ENCODE data around the gene GLT8D1.

Gene GLT8D1

DNA sequence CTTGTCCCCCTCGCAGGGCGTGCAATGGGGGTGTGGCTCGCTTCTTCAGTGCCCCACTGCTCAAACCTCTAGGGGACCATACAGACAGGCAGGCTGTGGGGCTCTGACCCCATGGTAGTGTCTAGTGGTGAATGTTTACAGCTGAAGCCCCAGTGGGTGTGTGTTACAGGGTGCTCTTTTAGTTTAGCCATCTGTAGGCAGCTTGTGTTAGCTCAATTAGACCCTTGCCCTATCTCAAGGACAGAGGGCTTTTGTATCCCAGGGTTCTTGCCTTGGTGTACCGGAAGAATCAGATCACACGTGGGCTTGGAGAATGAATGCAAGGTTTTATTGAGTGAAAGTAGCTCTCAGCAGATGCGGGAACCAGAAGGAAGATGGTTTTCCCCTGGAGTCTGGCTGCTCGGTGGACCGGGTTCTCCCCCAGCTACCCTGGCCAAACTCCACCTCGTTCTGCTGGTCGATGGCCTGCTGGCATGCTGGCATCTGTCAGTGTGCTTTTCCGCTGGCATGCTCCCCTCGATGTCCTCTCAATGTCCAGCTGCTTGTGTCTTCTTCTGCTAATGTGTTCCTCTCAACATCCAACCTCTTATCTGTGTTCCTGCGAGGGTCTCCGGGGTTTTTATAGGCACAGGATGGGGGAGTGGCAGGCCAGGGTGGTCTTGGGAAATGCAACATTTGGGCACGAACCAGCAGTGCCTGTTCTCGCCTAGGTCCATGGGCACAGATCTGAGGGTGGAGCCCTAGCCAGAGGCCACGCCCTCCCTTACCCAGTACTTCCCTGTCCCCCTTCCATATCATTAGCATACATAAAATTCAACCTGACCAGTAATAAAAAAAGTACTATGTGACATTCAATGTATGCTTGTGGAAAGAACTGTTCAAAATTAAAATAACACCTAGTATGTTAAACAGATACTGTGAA is 7.0 kb upstream of the GLT8D1 start:
- no peak for FAIRE-seq
- no peak for DNase-seq (ENCODE audit: insufficient read length, low spot score)

DNA sequence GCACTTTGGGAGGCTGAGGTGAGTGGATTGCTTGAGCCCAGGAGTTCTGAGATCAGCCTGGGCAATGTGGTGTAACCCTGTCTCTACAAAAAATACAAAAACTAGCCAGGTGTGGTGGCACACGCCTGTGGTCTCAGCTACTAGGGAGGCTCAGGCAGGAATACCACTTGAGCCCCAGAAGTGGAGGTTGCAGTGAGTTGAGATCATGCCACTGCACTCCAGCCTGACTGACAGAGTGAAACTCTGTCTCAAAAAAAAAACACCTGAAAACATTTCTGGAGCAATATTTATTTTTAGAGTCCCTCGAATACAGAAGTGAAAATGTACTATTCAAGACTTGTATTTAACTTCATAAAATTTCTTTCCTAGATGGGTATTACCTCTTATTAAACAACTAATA is 4.9 kb upstream of the GLT8D1 start:
- DNase-seq (ENCODE audit: insufficient read length, low spot score) (no peak), FAIRE-seq (peak; percentile 86)

GRCh38 chr3:52707585-52707984 is 2.0 kb upstream of the GLT8D1 start:
- FAIRE-seq (peak; percentile 58), DNase-seq (ENCODE audit: insufficient read length, low spot score) (no peak)

- FAIRE-seq (no peak), DNase-seq (ENCODE audit: insufficient read length, low spot score) (no peak)
Observed at GRCh38 chr3:52705438-52705687, 228 bp downstream of the GLT8D1 start.

GRCh38 chr3:52704611-52705437 is 767 bp downstream of the GLT8D1 start:
- FAIRE-seq (peak; percentile 73), DNase-seq (ENCODE audit: insufficient read length, low spot score) (no peak)

- FAIRE-seq (no peak), DNase-seq (ENCODE audit: insufficient read length, low spot score) (no peak)
Observed at GRCh38 chr3:52703341-52703740, 2.2 kb downstream of the GLT8D1 start.

DNA sequence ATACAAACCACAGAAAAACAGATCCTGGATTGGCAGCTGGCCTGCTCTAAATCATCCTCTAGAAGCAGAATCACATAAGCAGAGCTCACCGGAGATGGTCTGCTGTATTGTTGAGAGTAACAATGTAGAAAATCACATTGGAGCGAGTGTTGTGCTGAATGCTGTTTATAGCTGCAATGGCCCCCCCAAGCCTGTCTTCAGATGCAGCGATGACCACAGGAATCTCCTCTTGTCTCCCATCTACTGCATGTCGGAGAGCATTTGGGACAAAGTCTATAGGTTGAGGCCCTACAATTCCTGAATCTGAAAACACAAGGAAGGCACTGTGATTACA is 8.0 kb downstream of the GLT8D1 start:
- FAIRE-seq (no peak), DNase-seq (ENCODE audit: insufficient read length, low spot score) (no peak)

GRCh38 chr3:52696830-52697631 is 8.6 kb downstream of the GLT8D1 start:
- no peak for DNase-seq (ENCODE audit: insufficient read length, low spot score)
- FAIRE-seq, result no peak

DNA sequence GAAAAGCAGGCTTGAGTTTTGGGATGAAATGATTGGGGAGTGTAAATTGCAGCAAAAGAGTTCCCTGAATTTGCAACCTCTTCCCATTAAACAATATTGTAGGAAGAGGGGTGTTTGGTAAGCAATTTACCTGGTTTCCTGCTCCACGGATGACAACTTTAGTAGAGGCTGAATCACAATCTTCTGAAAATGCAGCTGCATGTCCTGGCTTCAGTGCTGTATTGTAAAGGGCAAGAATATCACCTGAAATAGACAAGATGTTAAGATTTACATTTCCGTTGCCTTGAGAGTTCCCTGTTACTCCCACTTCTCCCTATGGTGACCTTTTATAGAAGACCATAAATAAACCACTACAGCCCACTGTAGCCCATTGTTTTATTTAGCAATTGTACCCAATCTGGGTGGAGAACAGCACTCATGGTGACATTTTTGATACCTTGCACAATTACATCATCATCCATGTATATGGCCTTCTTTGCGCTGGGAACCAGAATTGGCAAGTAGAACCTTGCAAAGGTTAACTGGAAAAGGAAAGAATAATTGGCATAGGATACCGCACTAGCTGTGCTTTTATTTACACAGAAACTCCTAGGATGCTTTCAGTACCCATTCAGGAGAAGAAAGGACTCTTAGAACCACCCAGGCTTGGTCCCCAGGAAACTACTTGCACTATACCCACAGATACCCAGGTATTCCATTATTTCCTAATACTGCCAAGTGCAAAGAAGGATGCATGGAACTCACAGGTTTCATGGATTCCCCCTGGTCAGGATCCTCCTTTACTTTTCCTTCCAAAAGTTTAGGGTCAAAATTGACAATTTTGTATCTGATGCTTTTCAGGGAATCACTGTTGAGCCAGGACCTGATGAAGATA is 9.6 kb downstream of the GLT8D1 start:
- DNase-seq (ENCODE audit: insufficient read length, low spot score) (no peak), FAIRE-seq (no peak)

GRCh38 chr3:52694528-52695189 is 10.9 kb downstream of the GLT8D1 start:
- DNase-seq (ENCODE audit: insufficient read length, low spot score), result no peak
- FAIRE-seq, result no peak

DNA sequence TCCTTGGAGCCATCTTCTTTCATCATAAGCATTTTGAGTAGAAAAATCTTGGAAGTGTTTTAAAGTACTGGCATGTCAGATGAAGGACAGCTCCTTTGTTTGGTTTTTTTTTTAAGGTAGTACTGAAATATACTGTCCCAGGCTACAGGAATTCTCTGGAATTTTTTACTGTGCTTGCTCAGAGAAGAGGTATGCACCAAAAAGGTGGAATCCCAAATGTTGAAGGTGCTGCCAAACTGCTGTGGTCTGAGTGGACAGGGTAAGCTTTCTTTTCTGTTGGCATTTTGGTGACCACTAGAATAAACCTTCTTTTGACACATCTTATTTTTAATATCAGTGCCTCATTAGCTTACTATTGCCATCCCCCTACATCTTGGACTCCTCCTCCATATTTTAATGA is 12.5 kb downstream of the GLT8D1 start:
- no peak for DNase-seq (ENCODE audit: insufficient read length, low spot score)
- FAIRE-seq, result no peak

GRCh38 chr3:52690560-52690959 is 15.0 kb downstream of the GLT8D1 start:
- no peak for DNase-seq (ENCODE audit: insufficient read length, low spot score)
- FAIRE-seq, result no peak

DNA sequence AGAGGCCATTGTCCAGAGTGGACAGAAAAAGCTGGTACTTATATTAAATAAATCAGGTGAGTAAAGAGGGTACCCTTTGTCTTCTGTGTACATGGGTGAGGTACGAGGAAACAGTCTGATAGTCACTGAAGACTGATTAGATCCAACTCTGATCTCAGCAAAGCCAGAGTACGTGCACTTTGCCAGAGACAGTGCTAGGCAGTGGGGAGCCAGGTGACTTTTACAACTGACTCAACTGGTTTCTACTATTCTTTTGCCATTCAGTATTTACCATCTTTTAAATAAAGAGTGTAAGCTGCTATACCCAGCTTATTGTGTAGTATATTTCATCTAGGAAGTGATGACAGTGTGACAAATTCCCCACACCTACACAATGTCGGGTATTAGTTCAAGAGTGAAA is 16.4 kb downstream of the GLT8D1 start:
- DNase-seq (ENCODE audit: insufficient read length, low spot score) (no peak), FAIRE-seq (no peak)

DNA sequence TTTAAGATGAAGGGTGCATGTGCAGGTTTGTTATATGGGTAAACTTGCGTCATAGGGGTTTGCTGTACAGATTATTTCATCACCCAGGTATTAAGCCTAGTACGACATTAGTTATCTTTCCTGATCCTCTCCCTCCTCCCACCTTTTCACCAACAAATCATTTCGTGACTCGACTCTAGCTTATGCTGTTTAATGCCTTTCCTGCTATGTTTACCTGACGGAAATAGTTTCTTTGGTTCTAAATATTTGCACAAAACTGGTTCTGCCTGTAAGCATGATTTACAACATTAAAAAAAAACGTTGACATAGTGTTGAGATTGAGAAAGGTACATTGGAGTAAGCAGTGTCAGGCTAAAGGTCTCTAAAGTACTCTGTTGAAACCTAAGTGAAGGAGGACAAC is 17.3 kb downstream of the GLT8D1 start:
- FAIRE-seq, result no peak

DNA sequence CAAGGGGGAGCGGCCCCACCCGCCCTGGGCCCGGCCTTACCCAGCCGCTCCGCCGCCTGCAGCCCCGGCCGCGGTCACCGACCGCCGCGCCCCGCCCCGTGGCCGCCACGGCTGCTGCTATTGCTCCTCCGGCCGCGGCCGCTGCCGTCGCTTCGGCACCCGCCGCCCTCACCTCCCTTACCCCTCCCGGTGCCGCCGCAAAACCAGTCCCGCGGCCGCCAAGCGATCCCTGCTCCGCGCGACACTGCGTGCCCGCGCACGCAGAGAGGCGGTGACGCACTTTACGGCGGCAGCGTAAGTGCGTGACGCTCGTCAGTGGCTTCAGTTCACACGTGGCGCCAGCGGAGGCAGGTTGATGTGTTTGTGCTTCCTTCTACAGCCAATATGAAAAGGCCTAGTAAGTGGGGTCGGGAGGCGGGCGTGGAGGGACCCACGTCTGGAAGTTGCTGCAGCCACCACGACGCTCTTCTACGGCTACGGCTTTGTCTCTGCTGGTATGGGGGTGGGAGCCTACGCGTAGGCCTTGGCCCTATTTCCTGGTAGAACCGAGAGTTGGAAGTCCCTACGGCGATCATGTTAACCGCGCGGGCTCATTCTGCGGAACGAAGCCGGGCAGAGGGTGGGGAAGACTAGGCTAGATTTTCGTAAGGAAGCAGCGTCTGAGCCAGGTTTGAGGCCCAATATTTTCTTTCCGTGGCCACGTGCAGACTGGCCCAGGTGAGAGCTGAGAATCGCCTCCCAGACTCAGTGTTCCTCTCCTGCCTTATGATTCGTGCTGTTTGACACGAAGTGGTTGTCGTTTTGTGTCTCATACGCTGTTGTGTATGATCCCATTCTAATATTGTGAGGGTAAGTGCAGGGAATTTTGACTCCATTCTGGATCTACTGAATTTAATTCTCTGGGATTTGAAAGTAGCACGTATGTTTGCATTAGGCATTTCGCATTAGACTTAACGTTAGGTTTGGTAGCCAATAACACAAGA is 19.6 kb downstream of the GLT8D1 start, which contains the start of the genes GNL3 and PBRM1:
Gene GNL3, plus strand, starts transcription at position 324 of the 983 bp plus-strand sequence. Its CDS starts 61 bp downstream, at position 385.
Gene PBRM1, minus strand, starts transcription at position 205 of the 983 bp plus-strand sequence.
- DNase-seq (ENCODE audit: insufficient read length, low spot score), result peak; percentile 82
- FAIRE-seq, result peak; percentile 95

More for the DNA sequence above, 17.3 kb downstream of the GLT8D1 start:
- DNase-seq (ENCODE audit: insufficient read length, low spot score), result no peak

DNA sequence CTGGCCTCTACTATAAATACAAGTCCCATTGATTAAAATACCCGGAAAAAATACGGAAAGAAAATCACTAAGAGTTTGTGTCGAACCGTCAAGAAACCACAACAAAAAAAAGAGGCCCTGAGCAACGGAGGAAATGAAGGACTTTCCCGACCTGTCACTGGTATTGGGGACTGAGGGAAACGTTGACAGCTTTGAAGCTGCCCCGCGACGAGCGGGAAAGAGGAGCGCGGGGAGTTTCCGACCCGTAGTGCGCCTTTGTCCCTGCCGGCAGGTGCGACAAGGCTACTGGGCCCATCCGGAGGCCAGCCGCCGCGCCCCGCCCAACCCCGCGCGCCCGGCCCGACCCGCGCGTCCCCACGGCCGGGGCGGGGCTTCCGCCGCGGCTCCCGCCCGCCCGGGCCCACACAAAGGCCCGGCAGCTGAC is 20.3 kb downstream of the GLT8D1 start:
- FAIRE-seq, result no peak

DNA sequence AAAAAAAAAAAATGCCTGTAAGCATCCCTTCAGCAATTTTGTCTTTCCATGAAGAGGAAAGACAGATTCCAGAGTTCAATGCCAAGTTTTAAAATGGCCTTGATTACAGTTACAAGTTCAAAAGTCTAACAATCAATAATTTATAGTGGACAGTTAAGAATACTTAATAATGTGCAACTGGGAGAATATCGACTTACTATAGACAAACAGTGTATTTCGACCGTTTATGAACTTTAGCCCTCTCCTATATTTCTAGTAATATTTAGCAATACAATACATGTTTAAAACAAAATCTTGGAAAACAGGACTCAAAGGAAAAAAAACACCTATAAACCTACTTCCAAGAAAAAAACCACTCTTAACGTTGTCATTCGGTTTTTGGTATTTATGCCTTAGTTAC is 21.4 kb downstream of the GLT8D1 start:
- FAIRE-seq, result peak; percentile 68
- no peak for DNase-seq (ENCODE audit: insufficient read length, low spot score)

More for the DNA sequence above, 20.3 kb downstream of the GLT8D1 start:
- DNase-seq (ENCODE audit: insufficient read length, low spot score), result peak; percentile 87

GRCh38 chr3:52683611-52684010 is 22.0 kb downstream of the GLT8D1 start:
- no peak for DNase-seq (ENCODE audit: insufficient read length, low spot score)
- FAIRE-seq, result no peak

Data from GM19239 (cell line).